AML-193 (cell line): Measurements from ENCODE around the gene MAN1A2.
"Not testable (repeated sequence)": the region's sequence is repeated elsewhere in the genome, so short reads cannot be mapped to it uniquely, and the experiment has no call there.

ENCODE experiments used
- DNase-seq, 2 experiments: peaks; one replicate each; lab custom pipeline; 2025; lab: John Stamatoyannopoulos, UW

Gene MAN1A2

GRCh38 chr1:117398957-117399356, 31.7 kb downstream of the MAN1A2 start:
- no peak for DNase-seq

GRCh38 chr1:117401761-117402160, 34.5 kb downstream of the MAN1A2 start:
- no peak for DNase-seq

- DNase-seq = no peak
Measured at GRCh38 chr1:117403597-117403996, 36.3 kb downstream of the MAN1A2 start.

GRCh38 chr1:117405042-117405441, 37.8 kb downstream of the MAN1A2 start:
- DNase-seq = no peak

GRCh38 chr1:117412472-117412871, 45.2 kb downstream of the MAN1A2 start:
- no peak for DNase-seq

- no peak for DNase-seq
Measured at GRCh38 chr1:117413412-117413811, 46.2 kb downstream of the MAN1A2 start.

GRCh38 chr1:117414943-117415342, 47.7 kb downstream of the MAN1A2 start:
- DNase-seq = no peak

GRCh38 chr1:117416004-117416403, 48.8 kb downstream of the MAN1A2 start:
- DNase-seq = no peak

- no peak for DNase-seq
Measured at GRCh38 chr1:117416546-117417125, 49.4 kb downstream of the MAN1A2 start.

GRCh38 chr1:117425050-117425734, 57.9 kb downstream of the MAN1A2 start:
- no peak for DNase-seq

- DNase-seq = no peak
Measured at GRCh38 chr1:117427297-117427696, 60.0 kb downstream of the MAN1A2 start.

- no peak for DNase-seq
Measured at GRCh38 chr1:117433943-117434342, 66.7 kb downstream of the MAN1A2 start.

GRCh38 chr1:117436513-117436912, 69.3 kb downstream of the MAN1A2 start:
- no peak for DNase-seq

- no peak for DNase-seq
Measured at GRCh38 chr1:117447661-117448060, 80.4 kb downstream of the MAN1A2 start.

- DNase-seq = no peak
Measured at GRCh38 chr1:117452216-117452615, 85.0 kb downstream of the MAN1A2 start.

GRCh38 chr1:117453958-117454357, 86.7 kb downstream of the MAN1A2 start:
- no peak for DNase-seq

- DNase-seq = not testable (repeated sequence)
Measured at GRCh38 chr1:117458410-117458809, 91.2 kb downstream of the MAN1A2 start.

GRCh38 chr1:117466761-117467160, 99.5 kb downstream of the MAN1A2 start:
- DNase-seq = no peak

GRCh38 chr1:117467336-117467735, 100.1 kb downstream of the MAN1A2 start:
- DNase-seq = no peak

- no peak for DNase-seq
Measured at GRCh38 chr1:117473063-117473462, 105.8 kb downstream of the MAN1A2 start.

- DNase-seq = not testable (repeated sequence)
Measured at GRCh38 chr1:117475495-117475894, 108.2 kb downstream of the MAN1A2 start.

GRCh38 chr1:117479086-117479485, 111.8 kb downstream of the MAN1A2 start:
- DNase-seq = no peak

- no peak for DNase-seq
Measured at GRCh38 chr1:117481410-117481809, 114.2 kb downstream of the MAN1A2 start.

GRCh38 chr1:117493906-117494305, 126.7 kb downstream of the MAN1A2 start:
- no peak for DNase-seq
